HG02623 (cell line): ENCODE data around the gene GPR61.

Source experiments
- ATAC-seq: cut with Tn5 transposase; IDR thresholded peaks from one replicate; pipeline ENCODE4 v1.9.1; 2021; ENCODE audit warnings: moderate library complexity; ENCODE audit not compliant: unreplicated experiment

The GPR61 gene

DNA sequence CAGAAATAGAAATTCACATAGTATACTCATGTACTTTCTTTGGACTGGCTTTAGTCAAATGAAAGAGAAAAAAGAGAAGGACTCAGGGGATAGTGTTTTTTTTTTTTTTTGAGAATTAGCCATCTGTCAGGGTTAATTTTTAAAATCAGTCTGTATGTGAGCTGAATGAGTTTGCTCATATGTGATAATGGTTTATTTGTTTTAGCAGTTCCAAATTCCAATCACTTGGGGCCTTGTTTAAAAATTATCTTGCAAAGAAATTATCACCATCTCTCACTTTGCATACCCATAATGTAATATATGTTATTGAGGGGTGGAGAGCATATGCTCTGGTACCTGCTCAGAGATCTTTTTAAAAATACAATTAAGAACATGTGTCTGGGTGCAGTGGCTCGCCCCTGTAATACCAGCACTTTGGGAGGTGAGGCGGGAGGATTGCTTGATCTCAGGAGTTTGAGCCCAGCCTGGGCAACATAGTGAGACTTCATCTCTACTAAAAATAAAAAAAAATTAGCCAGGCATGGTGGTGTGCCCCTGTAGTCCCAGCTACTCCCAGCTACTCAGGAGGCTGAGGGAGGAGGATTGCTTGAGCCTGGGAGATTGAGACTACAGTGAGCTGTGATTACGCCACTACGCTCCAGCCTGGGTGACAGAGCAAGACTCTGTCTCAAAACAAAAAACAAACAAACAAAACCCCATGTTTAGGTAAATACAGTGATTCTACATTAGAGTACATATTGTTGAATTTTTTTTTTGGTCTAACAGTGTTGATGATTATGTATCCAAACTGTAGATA is 28.4 kb downstream of the GPR61 start:
- ATAC-seq: no peak

DNA sequence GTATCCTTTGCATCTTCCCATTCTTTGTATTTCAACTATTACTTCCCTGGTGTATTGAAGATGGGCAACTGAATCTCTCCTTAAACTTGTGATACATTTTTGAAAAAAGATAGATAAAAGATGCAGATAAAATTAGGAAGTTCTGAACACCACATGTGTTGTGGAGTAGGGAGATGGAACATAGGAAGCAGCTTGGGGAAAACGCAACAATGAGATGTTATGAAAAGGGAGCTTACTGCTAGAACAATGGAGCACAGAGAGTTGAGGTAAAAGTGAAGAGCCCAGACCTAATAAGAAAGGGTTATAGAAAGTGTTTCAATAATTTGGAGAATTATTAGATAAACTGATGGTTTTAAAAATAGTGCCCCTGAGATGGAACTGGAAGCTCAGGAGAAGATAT is 29.7 kb downstream of the GPR61 start:
- no peak for ATAC-seq

DNA sequence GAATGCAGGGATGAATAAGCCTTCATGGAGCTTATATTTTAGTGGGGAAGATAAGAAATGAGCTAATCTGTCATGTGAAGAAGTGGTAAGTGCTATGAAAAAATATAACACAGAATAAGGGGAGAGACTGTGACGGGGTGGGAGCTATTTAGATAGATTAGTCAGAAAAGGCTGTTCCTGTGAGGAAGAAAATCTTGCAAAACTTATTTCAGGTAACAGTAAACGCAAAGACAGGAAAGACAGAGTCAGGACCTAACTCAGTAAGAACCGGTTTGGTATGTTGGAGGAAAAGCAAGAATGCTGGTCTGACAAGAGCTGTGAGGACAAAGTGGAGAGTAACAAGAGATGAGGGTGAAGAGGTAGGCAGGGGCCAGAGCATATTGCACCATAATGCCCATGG is 30.7 kb downstream of the GPR61 start:
- no peak for ATAC-seq

DNA sequence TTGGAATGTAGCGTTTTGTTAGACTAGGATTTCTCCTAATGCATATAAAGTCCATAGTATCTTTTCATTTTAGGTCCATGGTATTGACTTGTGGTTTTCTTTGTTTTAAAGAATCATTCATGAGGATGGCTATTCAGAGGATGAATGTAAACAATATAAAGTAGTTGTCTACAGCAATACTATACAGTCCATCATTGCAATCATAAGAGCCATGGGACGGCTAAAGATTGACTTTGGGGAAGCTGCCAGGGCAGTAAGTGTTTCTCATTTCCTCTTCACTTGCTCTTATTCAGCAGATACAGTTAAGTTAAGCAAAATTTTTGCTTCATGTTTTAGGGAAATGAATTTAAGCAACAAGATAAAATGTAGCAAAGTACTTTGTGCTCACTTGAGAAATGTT is 34.1 kb downstream of the GPR61 start:
- no peak for ATAC-seq

DNA sequence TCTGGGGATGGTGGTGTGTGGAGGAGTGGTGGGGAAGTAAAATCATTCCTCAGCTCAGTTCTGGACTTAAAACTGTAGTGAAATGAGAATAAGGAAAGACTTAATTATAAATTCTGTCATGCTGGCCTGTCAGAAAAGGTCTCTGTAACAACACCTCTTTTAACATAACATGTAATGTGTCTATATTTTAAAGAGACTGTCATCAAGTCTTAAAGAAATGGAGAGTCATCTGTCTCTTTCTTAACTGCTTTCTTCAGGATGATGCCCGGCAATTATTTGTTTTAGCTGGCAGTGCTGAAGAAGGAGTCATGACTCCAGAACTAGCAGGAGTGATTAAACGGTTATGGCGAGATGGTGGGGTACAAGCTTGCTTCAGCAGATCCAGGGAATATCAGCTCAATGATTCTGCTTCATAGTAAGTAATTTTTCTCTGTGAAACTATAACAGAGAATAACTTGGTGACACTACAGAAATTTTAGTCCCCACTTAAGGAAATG is 39.3 kb downstream of the GPR61 start:
- no peak for ATAC-seq

DNA sequence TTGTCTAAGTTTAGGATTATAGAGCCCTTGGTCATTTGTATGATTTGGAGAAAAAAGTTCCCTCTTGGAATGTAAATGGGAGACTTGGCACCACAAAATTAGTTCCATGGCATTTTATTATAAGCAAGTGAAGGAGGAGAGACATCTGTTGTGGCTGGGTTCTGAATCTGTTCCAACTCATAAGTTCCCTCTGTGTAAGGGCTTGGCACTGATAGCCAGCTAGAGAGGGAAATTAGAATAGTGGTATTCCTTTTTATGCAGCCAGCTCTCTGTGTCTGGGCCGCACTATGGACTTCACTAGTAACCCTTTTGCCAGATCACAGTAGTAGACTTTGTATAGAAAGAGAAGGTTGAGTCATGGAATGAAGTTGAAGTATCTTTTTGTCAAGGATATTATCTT is 39.8 kb downstream of the GPR61 start:
- ATAC-seq: no peak

DNA sequence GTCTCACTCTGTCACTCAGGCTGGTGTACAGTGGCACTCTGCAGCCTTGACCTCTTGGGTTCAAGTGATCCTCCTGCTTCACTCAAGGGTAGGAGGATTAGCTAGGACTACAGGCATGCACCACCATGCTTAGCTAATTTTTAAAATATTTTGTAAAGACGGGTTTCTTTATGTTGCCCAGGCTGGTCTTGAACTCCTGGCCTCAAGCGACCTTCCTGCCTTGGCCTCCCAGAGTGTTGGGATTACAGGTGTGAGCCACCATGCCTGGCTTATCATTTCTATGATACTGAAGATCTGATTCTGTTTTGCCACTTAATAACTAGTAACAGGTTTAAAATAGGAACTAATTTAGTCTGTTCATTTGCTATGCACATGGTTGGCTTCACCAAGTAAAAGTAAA is 42.3 kb downstream of the GPR61 start:
- no peak for ATAC-seq

DNA sequence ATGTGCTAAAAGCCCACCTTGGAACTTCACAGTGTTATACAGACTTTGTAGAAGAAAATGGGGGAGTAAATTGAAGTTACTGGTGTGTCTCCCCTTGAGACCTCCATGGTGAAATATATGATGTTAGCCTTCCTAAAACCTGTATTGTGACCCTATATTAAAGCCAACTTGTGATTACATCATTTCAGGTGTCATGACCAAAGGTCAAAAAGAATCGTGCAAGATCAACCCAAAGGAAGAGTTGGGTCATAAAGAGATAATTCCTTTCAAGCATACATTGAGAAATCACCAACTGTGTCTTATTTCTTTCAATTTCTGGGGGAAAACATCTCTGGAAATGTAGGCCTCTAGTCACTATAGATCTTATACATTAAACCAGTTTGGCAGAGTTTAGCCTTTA is 45.1 kb downstream of the GPR61 start:
- no peak for ATAC-seq

DNA sequence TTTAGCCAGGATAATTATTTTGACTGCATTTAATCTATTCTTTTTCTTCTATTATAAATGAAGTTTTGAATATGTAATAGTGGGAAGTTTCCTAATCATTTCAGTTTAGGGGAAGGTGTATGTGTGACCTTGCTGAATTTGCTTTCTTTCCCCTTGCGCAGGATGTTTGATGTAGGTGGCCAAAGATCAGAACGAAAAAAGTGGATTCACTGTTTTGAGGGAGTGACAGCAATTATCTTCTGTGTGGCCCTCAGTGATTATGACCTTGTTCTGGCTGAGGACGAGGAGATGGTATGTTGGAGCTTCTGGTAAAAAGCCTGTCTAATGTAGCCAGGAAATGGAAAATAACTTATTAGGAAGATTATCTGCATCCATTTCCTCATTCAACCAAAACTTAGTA is 46.4 kb downstream of the GPR61 start:
- ATAC-seq: no peak

DNA sequence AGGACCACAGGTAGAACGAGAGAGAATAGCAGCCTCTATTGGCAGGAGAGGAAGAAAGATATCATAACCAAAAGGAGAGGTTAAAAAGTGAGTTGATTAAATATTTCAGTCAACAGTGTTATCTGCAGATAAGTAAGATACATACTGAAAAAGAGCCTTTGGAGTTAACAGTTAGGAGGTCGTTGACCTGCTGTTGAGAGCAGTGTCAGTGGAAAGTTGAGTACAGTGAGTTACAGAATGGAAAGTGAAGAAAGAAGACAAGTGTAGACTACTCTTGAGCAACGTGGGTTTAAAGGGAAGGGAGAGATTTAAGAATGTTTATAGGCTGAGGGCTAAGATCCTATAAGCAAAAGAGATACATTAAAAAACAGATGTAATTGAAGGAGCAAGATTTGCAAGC is 49.5 kb downstream of the GPR61 start:
- ATAC-seq: no peak

DNA sequence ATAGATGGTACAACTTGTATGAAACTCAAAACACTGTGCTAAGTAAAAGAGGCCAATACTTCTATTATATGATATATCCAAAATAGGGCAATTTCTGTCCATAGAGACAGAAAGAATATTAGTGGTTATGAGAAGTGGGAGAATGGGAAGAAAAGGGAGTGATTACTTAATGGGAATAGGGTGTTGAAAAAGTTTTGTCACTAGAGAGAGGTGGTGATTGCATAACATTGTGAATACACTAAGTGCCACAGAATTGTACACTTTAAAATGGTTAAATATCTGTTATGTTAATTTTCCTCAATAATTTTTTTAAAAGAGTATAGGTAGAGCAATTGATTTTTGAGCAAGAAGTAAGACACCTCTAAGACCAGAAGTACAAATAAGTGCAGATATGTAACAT is 50.0 kb downstream of the GPR61 start:
- no peak for ATAC-seq

DNA sequence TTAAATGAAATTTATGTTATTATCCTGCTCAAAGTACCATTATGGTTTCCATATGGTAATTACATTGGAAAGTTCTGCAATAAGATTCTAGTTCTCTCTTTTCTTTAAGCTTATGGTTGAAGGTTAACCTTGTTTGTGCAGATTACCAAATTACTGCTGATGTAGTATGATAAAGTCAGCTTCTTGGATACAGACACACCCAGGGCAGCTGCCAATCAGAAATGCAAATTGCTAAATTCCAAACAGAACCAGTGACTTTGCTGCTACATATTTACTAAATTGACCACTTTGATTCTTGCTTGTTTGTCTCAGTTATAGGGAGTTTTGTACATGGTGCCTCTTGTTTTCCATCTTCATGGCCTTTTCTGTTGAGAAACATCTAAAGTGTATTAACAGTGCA is 53.2 kb downstream of the GPR61 start:
- ATAC-seq: no peak

DNA sequence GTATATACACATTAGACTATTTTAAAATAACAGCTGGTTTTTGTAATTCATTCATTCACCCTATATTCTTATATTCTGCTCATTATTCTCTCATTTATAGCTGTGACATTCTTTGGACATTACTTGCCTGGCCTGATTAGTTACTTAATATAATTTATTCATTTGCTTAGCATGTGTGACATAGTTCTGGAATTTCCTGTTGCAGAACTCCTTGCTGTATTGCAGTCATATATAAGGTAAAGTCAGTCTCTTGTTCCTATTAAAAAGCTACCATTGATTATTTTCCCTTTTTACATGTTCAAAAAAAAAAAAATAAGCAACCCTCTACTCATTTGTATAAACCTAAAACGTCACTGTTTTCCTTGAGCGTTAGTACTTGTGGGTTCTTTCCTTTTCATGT is 55.9 kb downstream of the GPR61 start:
- ATAC-seq: no peak
